Ishikawa (cell line): ENCODE measurements around the gene STATH.

Source experiments
- CEBPB ChIP-seq: IDR thresholded peaks from 2 replicates; pipeline ENCODE4 v1.6.1; 2012
- EGR1 ChIP-seq: IDR thresholded peaks from 2 replicates; pipeline ENCODE4 v1.6.1; 2012
- EP300 ChIP-seq: IDR thresholded peaks from 2 replicates; pipeline ENCODE4 v1.6.1; 2012; ENCODE audit warnings: borderline replicate concordance
- NFIC ChIP-seq: IDR thresholded peaks from 2 replicates; pipeline ENCODE4 v1.6.1; 2012
- RAD21 ChIP-seq: IDR thresholded peaks from 2 replicates; pipeline ENCODE4 v1.6.1; 2012; ENCODE audit warnings: low read depth
- TEAD4 ChIP-seq: IDR thresholded peaks from 2 replicates; pipeline ENCODE4 v1.6.1; 2012
- TF ChIP-seq, protein P1 (sequence below): IDR thresholded peaks from 2 replicates; pipeline ENCODE4 v1.6.1; 2012
- TF ChIP-seq, protein P2 (sequence below): IDR thresholded peaks from 2 replicates; pipeline ENCODE4 v1.6.1; 2012; ENCODE audit warnings: low read depth, mild to moderate bottlenecking

DNA sequence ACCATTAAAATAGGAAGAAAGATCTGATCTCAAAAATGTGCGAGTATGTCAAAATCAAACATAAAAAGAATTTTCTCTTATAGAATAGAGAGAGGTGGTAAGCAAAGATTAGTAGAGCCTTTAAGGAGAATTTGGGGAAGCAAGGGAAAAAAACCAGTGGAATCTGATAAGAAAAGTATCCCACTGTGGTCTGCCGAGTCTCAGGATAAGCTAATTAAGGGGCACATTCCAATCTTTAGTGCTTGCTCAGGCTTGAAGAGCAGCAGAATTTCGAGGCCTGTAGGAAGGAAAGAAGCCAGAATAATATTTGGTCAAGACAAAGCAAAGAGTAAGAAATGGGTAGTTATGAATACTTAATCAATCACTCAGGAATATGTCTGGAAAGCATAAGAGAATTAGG, 13.0 kb downstream of the STATH start:
- TF ChIP-seq, protein P1, sequence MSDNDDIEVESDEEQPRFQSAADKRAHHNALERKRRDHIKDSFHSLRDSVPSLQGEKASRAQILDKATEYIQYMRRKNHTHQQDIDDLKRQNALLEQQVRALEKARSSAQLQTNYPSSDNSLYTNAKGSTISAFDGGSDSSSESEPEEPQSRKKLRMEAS = no peak
- TF ChIP-seq CEBPB = no peak
- TF ChIP-seq NFIC = no peak
- TF ChIP-seq RAD21 = no peak
- TF ChIP-seq EP300 = no peak
- TF ChIP-seq TEAD4 = no peak
- TF ChIP-seq, protein P2, sequence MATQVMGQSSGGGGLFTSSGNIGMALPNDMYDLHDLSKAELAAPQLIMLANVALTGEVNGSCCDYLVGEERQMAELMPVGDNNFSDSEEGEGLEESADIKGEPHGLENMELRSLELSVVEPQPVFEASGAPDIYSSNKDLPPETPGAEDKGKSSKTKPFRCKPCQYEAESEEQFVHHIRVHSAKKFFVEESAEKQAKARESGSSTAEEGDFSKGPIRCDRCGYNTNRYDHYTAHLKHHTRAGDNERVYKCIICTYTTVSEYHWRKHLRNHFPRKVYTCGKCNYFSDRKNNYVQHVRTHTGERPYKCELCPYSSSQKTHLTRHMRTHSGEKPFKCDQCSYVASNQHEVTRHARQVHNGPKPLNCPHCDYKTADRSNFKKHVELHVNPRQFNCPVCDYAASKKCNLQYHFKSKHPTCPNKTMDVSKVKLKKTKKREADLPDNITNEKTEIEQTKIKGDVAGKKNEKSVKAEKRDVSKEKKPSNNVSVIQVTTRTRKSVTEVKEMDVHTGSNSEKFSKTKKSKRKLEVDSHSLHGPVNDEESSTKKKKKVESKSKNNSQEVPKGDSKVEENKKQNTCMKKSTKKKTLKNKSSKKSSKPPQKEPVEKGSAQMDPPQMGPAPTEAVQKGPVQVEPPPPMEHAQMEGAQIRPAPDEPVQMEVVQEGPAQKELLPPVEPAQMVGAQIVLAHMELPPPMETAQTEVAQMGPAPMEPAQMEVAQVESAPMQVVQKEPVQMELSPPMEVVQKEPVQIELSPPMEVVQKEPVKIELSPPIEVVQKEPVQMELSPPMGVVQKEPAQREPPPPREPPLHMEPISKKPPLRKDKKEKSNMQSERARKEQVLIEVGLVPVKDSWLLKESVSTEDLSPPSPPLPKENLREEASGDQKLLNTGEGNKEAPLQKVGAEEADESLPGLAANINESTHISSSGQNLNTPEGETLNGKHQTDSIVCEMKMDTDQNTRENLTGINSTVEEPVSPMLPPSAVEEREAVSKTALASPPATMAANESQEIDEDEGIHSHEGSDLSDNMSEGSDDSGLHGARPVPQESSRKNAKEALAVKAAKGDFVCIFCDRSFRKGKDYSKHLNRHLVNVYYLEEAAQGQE = no peak
- no peak for TF ChIP-seq EGR1
